Islet of Langerhans (tissue), 1 donor: ENCODE data around the gene PSMC5.
"Not testable (repeated sequence)": the region's sequence is repeated elsewhere in the genome, so short reads cannot be mapped to it uniquely, and the experiment has no call there.

Experiments
- FAIRE-seq: peaks from one replicate; lab custom pipeline; 2011; peaks lifted over from hg19 to GRCh38; lab: Jason Lieb, UNC

Gene PSMC5

DNA sequence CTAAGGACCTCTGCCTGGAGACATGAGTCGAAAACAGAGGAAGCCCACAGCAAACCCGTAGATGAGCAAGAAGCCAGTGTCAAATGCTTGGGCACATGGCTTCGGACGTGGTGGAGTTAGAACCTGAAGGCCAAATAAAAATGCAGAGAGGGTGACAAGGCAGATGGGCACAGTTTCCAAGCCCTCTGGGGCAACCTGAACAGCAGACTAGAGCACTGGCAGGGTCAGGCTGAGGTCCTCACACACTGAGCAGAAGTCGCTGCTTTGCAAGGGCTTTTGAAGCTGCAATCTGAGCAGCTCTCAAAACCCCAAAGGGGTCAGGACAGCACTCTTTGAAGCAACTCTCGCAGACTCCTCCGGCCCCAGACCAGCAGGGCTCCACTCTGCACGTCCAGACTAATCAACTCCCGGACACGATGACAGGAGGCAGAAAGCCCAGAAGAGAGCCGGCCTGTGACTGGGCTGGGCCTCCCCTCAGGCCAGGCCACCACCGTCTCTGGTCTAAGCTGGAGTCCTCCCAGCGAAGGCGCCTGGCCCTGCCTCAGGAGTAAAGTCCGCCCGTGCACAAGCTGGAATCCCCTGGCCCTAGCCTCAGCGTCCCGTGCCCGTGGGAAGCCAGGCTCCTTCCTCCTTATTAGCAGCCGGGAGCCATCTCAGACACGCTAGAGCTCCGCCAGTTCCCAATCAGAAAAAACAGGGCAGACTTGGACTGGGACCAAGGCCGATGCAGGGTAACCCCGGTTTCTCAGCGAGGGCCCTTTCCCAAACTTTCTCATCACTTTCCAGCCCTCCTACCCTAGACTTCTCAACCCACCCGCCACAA lies 14.3 kb downstream of the PSMC5 start:
- no peak for FAIRE-seq

DNA sequence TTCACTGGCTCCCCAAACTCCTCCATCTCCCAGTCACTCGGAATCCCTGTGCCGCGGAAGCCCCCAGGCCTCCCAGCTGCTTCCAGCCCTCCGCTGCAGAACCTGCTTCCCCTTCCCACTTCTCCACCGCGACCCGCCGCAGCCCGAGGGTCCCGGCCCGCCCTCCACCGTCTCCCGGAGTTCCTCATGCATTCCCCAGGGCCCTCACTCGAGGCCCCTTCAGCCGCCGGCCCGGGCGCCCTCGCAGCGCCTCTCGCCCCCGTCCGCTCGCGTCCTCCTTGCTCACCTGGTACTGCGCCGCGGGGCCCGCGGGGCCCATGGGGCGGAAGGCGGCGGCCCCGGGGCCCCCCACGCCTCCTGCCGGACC lies 14.9 kb downstream of the PSMC5 start:
- FAIRE-seq: no peak

DNA sequence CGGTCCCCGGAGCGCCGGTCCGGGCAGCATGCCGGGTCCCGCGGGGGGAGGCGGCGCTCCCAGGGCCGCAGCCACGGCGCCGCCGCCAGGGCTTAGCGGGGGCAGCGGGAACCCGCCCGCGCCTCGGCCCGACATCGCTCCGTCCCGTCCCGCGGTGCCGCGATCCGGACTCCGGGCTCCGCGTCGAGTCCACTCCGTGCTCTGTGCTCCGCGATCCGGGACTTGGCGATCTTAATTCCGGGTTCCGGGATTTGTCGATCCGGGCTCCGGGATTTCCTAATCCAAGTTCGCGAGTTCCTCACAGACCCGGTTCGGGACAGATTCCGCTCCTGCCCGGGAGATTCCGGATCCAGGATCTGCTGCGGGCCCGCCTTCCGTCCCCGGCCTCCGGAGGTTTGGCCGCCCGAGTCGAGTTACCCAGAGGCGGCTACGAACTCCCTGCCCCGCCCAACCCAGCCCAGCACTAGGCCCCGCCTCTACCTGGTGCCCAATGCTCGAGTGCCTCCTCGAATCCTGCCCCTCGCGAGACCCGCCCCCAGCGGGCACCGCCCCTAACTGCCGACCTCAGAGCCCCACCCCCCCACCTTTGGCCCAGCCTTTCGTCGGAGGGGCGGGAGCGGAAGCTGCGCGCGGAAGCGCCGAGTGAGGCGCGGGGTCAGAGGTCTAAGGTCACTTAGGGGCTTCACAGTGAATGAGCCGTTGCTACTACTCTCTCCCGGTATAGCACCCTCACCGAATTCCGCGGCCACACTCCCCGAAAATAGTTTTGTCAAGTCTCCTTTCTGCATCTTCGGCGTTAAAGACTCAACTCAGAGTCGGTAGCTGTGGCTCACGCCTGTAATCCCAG lies 15.5 kb downstream of the PSMC5 start, which contains the start of gene SMARCD2:
SMARCD2 (minus strand) TSS at position 146 of the 847 bp plus-strand sequence; CDS start at position 135, 11 bp downstream.
- FAIRE-seq: no peak

DNA sequence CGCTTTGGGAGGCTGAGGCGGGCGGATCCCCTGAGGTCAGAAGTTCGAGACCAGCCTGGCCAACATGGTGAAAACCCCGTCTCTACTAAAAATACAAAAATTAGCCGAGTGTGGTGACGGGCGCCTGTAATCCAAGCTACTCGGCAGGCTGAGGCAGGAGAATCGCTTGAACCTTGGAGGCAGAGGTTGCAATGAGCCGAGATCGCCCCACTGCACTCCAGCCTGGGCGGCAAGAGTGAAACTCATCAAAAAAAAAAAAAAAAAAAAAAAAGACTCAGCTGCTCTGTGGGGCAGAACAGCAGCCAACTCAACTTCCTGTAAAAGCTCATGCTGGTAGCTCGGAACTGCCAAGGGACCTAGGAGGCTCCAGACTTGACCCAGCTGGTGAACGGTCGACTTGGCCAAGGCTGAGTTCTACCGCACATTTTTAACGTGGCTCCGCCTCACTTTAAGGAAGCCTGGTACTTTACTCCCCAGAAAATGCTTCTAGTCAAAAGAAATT lies 16.2 kb downstream of the PSMC5 start:
- FAIRE-seq: not testable (repeated sequence)

DNA sequence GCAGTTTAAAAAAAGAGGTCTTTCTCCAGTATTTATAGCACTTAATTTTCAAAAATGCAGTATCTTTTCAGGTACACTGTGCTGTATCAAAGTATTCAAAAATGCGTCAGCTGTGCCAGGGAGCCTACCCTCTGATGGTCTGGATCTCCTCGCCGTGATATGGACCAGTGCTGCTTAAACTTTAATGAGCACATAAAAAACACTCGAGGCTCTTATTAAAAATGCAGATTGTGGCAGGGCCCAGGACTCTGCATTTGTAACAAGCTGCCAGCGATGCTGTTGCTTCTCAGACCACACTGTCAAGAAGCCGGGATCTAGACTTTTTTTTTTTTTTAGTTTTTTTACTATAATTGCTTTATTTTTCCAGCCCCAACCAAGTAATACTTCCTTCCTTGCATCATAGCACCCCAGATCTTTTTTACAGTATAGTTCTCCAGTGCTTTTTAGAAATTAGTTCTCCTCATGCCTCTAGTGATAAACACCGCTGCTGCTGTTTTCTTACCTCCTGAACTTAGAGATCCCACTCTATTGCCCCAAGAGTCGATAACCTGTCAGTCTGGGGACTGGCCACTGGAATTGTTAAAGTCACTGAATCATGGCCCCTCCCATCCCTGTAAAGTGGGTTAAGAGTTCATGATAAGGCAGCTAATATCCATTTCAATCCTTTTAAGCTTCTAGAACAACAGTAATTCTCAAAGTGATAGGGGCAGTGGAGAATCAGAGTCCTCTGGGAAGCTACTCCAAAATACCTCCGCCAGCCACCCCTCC lies 16.9 kb downstream of the PSMC5 start:
- FAIRE-seq: no peak

DNA sequence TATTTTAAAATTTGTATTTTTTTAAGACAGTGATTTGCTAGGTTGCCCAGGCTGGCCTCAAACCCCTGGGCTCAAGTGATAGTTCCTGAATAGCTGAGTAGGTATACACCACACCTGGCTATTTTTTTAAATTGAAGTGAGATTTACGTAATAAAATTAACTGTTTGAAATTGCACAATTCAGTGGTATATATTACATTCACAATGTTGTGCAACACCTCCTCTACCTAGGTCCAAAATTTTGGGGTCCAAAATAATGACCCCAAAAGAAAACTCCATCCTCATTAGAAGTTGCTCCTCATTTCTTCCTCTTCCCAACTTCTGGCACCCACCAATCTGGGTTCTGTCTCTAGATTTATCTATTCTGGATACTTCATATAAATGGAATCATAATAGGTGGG lies 18.3 kb downstream of the PSMC5 start:
- FAIRE-seq: no peak

DNA sequence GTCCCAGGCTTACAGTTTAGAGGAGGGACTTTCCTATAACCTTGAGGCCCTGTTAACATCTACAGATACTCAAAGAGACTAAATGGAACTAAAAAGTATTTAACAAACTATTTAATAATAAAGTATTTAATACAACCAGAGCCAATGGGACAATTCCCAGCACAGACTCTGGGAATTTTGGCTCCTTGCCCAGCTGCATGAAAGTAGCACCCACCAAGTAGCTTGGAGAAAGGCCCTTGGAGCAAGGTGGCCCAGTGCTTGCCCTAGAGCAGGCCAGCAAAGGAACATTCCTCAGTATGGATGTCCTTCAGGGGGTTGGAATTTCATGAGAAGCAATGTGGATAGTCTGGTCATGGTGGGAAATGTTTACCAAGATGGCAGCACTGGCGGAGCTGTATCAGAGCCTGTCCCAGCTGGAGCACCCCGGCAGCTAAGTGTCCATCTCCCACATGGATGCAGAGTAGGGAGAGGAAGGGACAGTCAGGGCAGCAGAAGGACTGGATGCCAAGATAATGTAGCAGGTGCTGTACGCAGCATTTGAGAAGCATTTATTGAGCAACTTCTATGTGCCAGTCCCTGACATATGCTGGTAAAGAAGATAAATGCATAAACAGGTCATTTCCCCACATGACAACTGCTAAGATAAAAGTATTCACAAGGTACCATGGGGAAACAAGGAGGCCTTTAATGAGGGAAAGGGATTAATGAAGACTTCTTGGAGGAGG lies 20.5 kb downstream of the PSMC5 start:
- FAIRE-seq: no peak

DNA sequence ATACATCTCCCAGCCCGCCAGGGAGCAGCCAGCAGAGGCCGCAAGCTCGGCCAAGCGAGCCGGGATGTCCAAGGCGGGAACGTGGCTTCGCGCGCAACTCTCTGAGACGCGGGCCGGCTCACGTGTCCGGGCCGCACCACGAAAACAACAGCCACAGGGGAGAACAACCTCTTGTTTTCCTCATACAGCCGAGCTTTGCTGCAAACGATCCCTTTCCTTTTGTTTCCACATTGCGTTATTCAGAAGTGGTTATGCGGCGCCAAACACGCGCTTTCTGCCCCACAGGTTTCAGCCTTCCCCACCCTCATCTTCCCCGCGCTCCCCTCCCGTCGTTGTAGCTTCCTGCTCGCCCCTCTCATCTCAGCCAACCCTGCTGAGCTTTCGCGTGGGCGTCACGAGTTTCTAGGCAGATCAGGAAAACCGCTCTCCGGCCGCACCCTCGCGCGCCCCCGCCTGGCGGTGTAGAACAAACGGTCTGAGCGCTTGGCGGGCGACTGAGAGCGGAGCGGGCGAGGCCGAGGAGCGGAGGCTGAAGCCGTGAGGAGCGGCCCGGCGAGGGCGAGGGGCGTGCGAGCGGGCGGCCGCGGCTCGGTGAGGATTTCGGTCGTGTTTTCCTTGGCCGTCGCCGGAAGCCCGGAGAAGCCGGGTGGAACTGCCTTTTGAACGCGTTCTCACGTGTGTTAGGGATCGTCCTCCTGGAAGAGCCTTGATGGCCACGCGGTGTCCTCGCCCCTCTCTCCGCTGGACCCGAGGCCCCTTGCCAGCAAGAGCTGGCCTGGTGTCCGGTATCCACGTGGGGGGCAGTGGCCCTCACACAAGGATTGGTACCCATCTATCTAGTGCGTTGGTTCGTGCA lies 21.8 kb downstream of the PSMC5 start:
- FAIRE-seq: no peak

DNA sequence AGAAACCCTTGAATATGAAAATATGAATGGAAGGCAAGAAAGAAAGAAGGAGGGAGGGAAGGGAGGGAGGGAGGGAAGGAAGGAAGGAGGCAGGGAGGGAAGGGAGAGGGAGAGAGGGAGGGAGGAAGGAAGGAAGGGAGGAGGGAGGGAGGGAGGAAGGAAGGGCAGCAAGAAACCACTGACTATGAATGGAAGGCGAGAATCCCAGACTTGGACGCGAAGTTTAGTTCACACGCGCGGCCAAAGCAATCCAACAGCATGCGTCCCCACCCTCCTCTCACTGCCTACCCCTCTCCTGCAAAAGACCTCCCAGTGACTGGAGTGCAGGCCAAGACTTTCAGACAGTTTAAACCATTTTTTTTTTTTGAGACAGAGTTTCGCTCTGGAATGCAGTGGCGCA lies 23.2 kb downstream of the PSMC5 start:
- FAIRE-seq: no peak

DNA sequence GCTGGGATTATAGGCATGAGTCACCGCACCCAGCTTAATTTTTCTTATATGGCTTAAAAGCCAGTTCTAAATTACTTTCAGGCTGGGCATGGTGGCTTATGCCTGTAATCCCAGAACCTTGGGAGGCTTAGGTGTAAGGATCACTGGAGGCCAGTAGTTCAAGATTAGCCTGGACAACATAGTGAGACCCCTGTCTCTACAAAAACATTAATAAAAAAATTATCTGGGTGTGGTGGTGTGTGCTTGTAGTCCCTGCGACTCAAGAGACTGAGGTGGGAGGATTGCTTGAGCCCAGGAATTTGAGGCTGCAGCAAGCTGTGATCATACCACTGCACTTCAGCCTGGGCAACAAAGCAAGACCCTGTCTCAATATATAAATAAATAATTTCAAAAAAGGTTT lies 26.0 kb downstream of the PSMC5 start:
- FAIRE-seq: no peak

DNA sequence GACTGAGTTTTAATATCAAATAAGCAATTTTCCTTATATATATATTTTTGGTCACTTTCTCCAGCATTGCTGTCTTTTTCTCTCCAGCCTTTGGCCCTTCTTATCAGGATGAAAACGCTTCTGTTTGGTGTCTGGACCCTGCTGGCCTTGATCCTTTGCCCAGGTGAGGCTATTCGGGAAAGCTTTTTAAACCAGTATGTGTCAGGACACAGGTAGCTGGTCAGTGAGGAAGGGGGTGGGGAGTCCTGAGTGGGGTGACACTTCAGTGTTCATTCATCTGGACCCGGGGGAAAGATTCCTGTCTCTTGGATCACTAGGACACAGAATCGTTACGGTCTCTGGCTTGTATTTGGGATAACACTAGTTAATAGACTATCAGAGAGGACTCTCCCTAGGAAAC lies 27.5 kb downstream of the PSMC5 start:
- no peak for FAIRE-seq

DNA sequence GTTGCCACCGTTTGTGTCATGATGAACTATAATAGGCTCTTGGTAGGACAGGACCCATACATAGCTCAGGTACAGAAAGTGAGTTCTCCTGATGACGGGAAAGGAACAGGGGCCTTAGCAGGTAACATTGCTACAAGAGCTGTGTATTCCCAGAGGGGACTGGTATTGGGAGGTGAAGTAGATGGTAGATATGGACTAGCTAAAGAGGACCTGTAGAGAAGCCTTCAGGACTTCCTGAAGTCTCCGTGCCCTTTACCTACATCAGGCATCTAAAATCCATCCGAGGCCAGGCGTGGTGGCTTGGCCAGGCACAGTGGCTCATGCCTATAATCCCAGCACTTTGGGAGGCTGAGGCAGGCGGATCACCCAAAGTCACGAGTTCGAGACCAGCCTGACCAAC lies 28.0 kb downstream of the PSMC5 start:
- no peak for FAIRE-seq

DNA sequence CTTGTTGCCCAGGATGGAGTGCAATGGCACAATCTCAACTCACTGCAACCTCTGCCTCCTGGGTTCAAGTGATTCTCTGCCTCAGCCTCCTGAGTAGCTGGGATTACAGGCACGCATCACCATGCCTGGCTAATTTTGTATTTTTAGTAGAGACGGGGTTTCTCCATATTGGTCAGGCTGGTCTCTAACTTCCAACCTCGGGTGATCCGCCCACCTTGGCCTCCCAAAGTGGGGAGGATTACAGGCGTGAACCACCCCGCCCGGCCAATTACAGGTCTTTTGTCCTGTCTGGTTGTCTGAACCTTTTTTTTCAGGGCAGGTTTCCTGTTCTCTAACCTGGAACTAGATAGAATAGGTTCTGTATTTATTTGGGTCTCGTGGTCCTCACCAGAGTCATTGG lies 29.2 kb downstream of the PSMC5 start:
- FAIRE-seq: not testable (repeated sequence)

DNA sequence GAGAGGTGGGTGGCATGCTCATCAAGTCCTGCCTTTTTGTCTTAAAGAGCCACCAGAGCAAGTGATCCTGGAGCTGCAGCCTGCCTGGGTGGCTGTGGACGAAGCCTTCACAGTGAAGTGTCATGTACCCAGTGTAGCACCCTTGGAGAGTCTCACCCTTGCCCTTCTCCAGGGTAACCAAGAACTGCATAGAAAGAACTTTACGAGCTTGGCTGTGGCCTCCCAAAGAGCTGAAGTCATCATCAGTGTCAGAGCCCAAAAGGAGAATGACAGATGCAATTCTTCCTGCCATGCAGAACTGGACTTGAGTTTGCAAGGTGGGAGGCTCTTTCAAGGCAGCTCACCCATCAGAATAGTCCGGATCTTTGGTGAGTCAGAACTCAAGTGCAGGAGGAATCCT lies 32.0 kb downstream of the PSMC5 start:
- no peak for FAIRE-seq

DNA sequence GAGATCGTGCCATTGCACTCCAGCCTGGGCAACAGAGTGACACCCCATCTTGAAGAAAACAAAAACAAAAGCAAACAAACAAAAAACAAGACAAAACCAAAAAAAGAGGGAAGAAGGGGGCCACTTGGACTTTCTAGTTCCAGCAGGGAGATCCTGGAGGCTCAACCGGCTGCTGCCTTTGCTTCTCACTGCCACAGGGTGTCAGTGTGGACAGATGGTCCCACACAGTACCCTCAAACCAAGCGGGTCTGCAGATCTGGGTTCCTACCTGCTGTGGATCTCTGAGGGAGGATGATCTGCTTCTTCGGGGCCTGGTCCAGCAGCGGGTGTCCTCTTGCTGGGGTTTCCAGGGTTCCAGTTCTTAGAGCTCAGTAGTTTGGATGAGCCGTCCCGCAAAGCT lies 39.4 kb downstream of the PSMC5 start:
- not testable (repeated sequence) for FAIRE-seq

DNA sequence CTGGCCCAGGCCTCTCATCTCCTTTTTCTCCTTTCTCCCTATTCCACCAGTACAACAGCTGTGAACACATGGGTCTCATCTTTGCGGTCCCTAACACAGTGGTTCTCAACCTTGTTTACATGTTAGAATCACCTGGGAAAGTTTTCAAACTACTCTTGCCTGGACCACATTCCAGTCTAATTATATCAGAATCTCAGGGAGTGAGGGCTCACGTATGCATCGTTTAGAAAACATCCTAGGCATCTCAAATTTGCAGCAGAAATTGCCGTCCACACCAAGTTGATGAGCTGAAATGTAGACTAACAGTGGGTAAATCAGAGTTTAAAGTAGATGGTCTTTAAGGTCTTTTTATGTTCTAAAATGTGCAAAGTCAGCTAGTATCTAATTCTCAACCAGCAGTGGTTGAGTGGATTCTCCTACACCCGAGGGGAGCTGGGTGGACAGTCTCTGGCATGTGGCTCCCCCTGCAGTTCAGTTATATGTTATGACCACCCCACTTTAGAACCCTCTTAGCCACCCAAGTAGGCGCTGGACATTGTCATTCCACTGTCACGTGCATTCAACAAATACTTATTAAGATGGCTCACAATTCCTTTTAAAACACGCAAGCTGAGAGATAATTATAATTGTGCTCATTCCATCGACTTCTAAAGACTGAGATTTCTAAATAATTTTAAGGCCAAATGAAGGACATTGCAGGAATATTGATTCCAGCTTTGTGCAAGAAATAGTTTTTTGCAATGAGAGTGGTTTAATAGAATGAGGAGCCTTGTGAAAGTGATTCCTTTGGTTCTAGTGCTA lies 42.5 kb downstream of the PSMC5 start:
- FAIRE-seq: not testable (repeated sequence)

DNA sequence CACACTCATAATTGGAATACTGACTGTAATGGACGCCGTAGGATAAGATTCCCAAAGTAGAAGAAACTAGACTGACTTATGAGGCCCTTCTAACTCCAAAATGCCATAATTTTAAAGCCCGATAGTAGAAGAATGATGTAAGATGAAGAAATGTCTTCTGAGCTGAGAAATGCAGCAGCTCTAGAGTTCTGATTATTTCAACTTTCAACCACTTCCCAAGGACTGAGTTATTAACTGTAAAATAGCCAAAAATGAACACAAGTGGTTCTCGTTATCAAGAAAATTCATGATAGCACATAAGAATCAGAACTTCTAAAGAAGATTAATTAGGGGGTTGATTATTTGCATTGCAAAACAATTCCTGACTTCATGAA lies 43.0 kb downstream of the PSMC5 start:
- not testable (repeated sequence) for FAIRE-seq

DNA sequence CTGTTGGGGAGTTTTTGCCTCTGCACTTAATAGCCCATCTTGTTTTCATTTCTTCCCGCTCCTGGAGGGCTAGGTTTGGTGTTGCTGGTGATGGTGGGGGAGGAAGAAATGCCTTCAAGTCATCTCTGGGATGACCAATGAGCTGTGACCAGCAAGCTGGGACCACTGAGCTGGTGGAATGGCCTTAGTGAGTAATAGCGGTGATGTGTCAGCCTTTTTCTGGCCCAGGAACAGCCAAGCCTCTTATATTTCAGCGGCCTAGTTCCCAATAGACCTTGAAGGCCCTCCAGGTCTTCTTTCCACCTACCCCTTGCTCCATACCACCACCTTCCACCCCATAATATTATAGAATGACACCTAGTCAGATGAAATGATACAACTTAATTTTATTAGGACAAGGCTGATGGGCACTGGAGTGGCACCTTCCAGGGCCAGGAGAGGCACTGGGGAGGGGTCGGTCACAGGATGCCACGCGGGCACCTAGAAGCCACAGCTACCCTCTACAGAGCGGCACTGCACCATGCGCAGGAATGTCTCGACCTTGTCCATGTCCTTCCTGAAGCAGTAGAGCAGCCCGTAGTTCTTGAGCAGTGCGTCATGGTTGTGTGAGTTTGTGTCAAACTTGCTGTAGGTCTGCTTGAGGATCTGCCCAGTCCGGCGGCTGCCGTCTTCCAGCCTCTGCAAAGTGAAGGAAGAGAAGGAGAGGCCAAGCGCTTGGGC lies 44.6 kb downstream of the PSMC5 start:
- not testable (repeated sequence) for FAIRE-seq

DNA sequence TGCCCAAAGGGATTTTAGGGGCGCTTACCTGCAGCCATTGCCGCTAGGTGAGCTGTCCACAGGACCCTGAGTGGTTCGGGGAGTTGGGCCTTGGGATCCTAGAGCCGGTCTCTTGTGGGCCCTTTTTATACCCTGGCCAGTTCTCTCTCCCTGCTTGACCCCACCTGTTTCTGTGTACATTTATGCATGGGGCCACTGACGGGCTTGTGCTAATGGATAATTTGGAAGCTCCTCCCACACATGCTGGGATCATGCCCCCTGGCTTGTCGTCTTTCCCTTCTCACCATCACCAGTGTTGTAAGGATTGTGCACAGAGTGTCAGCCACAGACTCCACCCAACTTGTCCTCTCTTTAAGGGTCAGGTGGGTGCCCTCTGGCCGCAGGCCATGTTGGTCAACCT lies 46.3 kb downstream of the PSMC5 start, which contains the start of gene CSH2:
CSH2 (minus strand) TSS at position 101 of the 400 bp plus-strand sequence; CDS start at position 38, 63 bp downstream.
- not testable (repeated sequence) for FAIRE-seq
